PC-3 (cell line): Measurements from ENCODE around the gene TP53RK.

ENCODE experiments used
- EZH2 ChIP-seq: fragments of 300-600 bp; sonication (generic); IDR thresholded peaks from one replicate; pipeline ENCODE4 v1.6.1; 2017; ENCODE audit warnings: antibody characterized with exemption, mild to moderate bottlenecking, low read length; ENCODE audit not compliant: unreplicated experiment
- EZH2phosphoT487 ChIP-seq: fragments of 300-600 bp; sonication (generic); IDR thresholded peaks from 2 replicates; pipeline ENCODE4 v1.6.1; 2018; ENCODE audit warnings: mild to moderate bottlenecking, antibody characterized with exemption, low read length, borderline replicate concordance

GRCh38 chr20:46712056-46712636 is 22.9 kb upstream of the TP53RK start:
- TF ChIP-seq EZH2phosphoT487 = no peak
- no peak for TF ChIP-seq EZH2
